ENCODE measurements around the gene PPM1N. TPM values are rescaled to one million over a fixed set of nuclear protein-coding genes. Genes with fewer than 3 reads are reported as not detected.

Gene PPM1N
- total RNA-seq, 4 donors from 2014 or later, result 0.76 TPM; not detected in 3

DNA sequence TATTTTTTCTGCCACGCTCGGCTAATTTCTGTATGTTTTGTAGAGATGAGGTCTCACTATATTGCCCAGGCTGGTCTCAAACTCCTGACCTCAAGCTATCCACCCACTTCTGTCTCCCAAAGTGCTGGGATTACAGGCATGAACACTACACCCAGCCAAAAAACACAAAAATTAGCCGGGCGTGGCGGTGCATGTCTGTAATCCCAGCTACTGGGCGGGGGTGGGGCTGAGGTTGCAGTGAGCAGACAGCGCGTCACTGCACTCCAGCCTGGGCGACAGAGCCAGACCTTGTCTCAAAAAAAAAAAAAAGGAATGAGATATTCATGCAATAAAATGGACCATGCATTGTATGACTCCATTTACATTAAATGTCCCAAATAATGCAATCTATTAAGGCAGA lies 41.2 kb downstream of the PPM1N start:
- DNase-seq (no peak), ATAC-seq (no peak)
- no peak overlapping the region for H3K4me3 ChIP-seq
- no peaks in the 10 kb centered on the region for H3K4me1 ChIP-seq
- no peaks in the 10 kb centered on the region for H3K27me3 ChIP-seq
- intact Hi-C loops (cut with DNase I; ENCODE audit: low total_unique reads) (no loop called here), in situ Hi-C loops (cut with MboI; ENCODE audit: low sequenced_read_pairs in 4 of 4) (loop anchor here in 1 of 4 donors (25.0 kb wide), 1 partner anchor 123 kb away; the partner anchor contains the start of gene GIPR)
- no peak overlapping the region for H3K27ac ChIP-seq
- TF ChIP-seq, protein P1, sequence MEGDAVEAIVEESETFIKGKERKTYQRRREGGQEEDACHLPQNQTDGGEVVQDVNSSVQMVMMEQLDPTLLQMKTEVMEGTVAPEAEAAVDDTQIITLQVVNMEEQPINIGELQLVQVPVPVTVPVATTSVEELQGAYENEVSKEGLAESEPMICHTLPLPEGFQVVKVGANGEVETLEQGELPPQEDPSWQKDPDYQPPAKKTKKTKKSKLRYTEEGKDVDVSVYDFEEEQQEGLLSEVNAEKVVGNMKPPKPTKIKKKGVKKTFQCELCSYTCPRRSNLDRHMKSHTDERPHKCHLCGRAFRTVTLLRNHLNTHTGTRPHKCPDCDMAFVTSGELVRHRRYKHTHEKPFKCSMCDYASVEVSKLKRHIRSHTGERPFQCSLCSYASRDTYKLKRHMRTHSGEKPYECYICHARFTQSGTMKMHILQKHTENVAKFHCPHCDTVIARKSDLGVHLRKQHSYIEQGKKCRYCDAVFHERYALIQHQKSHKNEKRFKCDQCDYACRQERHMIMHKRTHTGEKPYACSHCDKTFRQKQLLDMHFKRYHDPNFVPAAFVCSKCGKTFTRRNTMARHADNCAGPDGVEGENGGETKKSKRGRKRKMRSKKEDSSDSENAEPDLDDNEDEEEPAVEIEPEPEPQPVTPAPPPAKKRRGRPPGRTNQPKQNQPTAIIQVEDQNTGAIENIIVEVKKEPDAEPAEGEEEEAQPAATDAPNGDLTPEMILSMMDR (IDR thresholded peaks at IDR 0.05 in 4 of 5, conservative IDR thresholded peaks at IDR 0.05 in 1 of 5), result no peak
- no peak for TF ChIP-seq POLR2A (IDR thresholded peaks at IDR 0.05)
- H3K36me3 ChIP-seq, result no peaks in the 10 kb centered on the region
- no peaks in the 10 kb centered on the region for H3K9me3 ChIP-seq

DNA sequence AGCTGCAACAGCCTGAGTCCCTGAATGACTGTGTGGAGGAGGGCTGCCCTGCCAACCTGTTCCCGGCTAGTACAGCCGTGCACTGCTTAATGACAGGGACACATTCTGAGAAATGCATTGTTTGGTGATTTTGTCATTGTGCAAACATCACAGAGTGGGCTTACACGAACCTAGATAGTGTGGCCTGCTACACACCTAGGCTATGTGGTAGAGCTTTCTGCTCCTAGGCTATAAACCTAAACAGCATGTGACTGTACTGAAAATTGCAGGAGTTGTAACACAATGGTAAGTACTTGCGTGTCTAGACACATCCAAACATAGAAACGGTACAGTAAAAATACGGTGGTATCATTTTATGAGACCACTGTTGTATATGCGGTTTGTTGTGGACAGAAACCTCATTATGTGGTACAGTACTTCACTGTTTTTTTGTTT lies 44.0 kb downstream of the PPM1N start:
- in situ Hi-C loops (cut with MboI; ENCODE audit: low sequenced_read_pairs in 4 of 4) (loop anchor here in 1 of 4 donors (25.0 kb wide), 1 partner anchor 120 kb away; the partner anchor contains the start of gene GIPR), intact Hi-C loops (cut with DNase I; ENCODE audit: low total_unique reads) (no loop called here)
- Histone ChIP-seq H3K36me3 (no peaks in the 10 kb centered on the region), H3K4me1 (no peaks in the 10 kb centered on the region), H3K27me3 (no peaks in the 10 kb centered on the region), H3K4me3 (no peak overlapping the region), H3K9me3 (no peaks in the 10 kb centered on the region), H3K27ac (no peak overlapping the region)
- ATAC-seq, result no peak
- TF ChIP-seq, protein P1 (IDR thresholded peaks at IDR 0.05 in 4 of 5, conservative IDR thresholded peaks at IDR 0.05 in 1 of 5), result no peak
- TF ChIP-seq POLR2A (IDR thresholded peaks at IDR 0.05), result no peak
- DNase-seq, result no peak

DNA sequence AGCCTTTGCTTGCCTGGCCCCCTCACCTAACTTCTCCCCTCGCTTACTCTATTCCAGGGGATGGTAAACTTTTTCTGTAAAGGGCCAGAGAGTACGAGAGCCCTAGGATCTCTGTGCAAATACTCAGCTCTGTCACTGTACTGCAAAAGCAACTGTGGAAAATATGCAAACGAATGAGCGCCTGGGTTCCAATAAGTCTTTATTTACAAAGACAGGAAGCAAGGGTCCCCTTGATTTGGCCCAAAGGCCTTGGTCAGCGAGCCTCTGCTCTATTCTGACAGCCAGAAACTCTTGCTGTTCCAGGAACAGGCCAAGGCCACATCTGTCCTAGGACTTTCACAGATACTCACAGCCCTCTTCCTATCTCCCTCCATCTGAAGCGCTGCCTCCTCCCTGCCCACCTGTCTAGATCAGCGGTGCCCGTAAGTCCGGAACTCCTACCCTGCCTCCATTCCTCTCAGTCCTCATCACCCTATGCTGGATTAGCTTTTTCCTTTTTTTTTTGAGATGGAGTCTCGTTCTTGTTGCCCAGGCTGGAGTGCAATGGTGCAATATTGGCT lies 49.0 kb downstream of the PPM1N start:
- H3K36me3 ChIP-seq, result no peaks in the 10 kb centered on the region
- TF ChIP-seq, protein P1 (IDR thresholded peaks at IDR 0.05 in 4 of 5, conservative IDR thresholded peaks at IDR 0.05 in 1 of 5), result no peak
- no peak for TF ChIP-seq POLR2A (IDR thresholded peaks at IDR 0.05)
- intact Hi-C loops (cut with DNase I; ENCODE audit: low total_unique reads) (no loop called here), in situ Hi-C loops (cut with MboI; ENCODE audit: low sequenced_read_pairs in 4 of 4) (loop anchor here in 1 of 4 donors (25.0 kb wide), 1 partner anchor 115 kb away; the partner anchor contains the start of gene GIPR)
- no peak for DNase-seq
- no peaks in the 10 kb centered on the region for H3K27me3 ChIP-seq
- no peak overlapping the region for H3K4me3 ChIP-seq
- no peaks in the 10 kb centered on the region for H3K4me1 ChIP-seq
- no peak for ATAC-seq
- no peaks in the 10 kb centered on the region for H3K9me3 ChIP-seq
- H3K27ac ChIP-seq, result no peak overlapping the region

DNA sequence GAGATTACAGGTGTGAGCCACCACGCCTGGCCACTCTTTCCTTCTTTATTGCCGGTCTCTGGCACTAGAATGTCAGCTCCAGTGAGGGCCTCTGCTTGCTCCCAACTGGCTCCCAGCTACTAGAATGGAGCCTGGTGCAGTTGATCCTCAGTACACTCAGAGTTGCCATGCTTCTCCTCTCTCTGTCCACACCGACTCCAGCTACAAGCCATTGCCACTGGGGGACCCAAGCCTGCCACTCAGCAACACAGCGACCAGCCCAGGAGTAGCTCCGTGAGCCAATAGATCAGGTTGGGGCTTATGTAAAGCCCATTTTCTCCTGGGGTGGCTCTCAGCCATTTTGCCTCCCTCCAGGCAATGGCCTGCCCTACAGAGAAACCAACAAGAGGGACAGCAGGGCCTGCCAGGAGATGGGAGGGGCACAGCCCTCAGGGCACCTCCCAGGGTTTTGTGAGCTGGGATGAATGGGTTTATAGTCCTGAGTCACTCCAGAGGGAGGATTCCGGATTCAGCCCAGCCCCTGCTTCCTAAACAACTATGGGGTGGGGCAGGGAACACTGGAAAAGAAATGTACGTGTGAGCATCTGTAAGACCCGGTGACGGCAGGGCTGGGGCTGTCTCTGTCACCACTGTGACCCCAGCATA lies 49.8 kb downstream of the PPM1N start:
- H3K9me3 ChIP-seq, result no peaks in the 10 kb centered on the region
- TF ChIP-seq, protein P1 (IDR thresholded peaks at IDR 0.05 in 4 of 5, conservative IDR thresholded peaks at IDR 0.05 in 1 of 5), result no peak
- no peak for TF ChIP-seq POLR2A (IDR thresholded peaks at IDR 0.05)
- no peak overlapping the region for H3K27ac ChIP-seq
- in situ Hi-C loops (cut with MboI; ENCODE audit: low sequenced_read_pairs in 4 of 4) (loop anchor here in 1 of 4 donors (25.0 kb wide), 1 partner anchor 114 kb away; the partner anchor contains the start of gene GIPR), intact Hi-C loops (cut with DNase I; ENCODE audit: low total_unique reads) (no loop called here)
- no peak overlapping the region for H3K4me3 ChIP-seq
- peaks cover 0 to 5% of the 10 kb centered on the region in 2 donors for H3K36me3 ChIP-seq
- H3K27me3 ChIP-seq, result no peaks in the 10 kb centered on the region
- no peak for DNase-seq
- ATAC-seq, result no peak
- H3K4me1 ChIP-seq, result no peaks in the 10 kb centered on the region

Other genes starting within 250 kb of the PPM1N start
- gene MARK4, start 247.2 kb upstream of the PPM1N start, total RNA-seq, result 10 to 100 TPM; 12.2 to 42.5 (median 22.1) TPM
- gene CKM, start 175.6 kb upstream of the PPM1N start, total RNA-seq, result over 10,000 TPM; 18,507 to 37,792 (median 27,366) TPM
- gene KLC3, start 157.7 kb upstream of the PPM1N start, total RNA-seq, result 1 to 10 TPM in 1 of 4 donors, not detected in 3; 2.7 TPM
- 1 to 10 TPM; 4.8 to 8.9 (median 7.2) TPM for gene ERCC2, start 127.9 kb upstream of the PPM1N start, total RNA-seq
- 1 to 10 TPM; 1.1 to 6.9 (median 1.5) TPM for gene PPP1R13L, start 93.4 kb upstream of the PPM1N start, total RNA-seq
- gene POLR1G, start 91.8 kb upstream of the PPM1N start, total RNA-seq, result 1 to 10 TPM; 5.1 to 8.3 (median 5.8) TPM
- gene ERCC1, start 74.5 kb upstream of the PPM1N start, total RNA-seq, result 100 to 1,000 TPM in 2 of 4 donors, 10 to 100 TPM in 2; 92.1 to 185 (median 103) TPM
- 1 to 10 TPM in 2 of 4 donors, under 1 TPM in 1, not detected in 1; 0.17 to 1.8 (median 1.6) TPM for gene FOSB, start 30.4 kb upstream of the PPM1N start, total RNA-seq
- 100 to 1,000 TPM in 2 of 4 donors, 10 to 100 TPM in 2; 51.8 to 140 (median 101) TPM for gene RTN2, start 1.4 kb upstream of the PPM1N start, total RNA-seq
- 10 to 100 TPM; 10.2 to 18.2 (median 16.4) TPM for gene VASP, start 9.0 kb downstream of the PPM1N start, total RNA-seq
- gene OPA3, start 86.4 kb downstream of the PPM1N start, total RNA-seq, result 10 to 100 TPM; 14.8 to 32.5 (median 20.3) TPM
- gene GPR4, start 103.8 kb downstream of the PPM1N start, total RNA-seq, result 1 to 10 TPM in 3 of 4 donors, under 1 TPM in 1; 0.46 to 4.2 (median 2.2) TPM
- gene EML2, start 141.0 kb downstream of the PPM1N start, total RNA-seq, result 1 to 10 TPM; 3.0 to 6.7 (median 4.8) TPM
- gene GIPR, start 169.8 kb downstream of the PPM1N start, total RNA-seq, result not detected
- 100 to 1,000 TPM; 136 to 167 (median 144) TPM for gene SNRPD2, start 193.5 kb downstream of the PPM1N start, total RNA-seq
- 1 to 10 TPM in 2 of 4 donors, under 1 TPM in 2; 0.80 to 1.4 (median 0.97) TPM for gene QPCTL, start 194.2 kb downstream of the PPM1N start, total RNA-seq
- 10 to 100 TPM in 1 of 4 donors, 1 to 10 TPM in 3; 6.6 to 14.3 (median 8.7) TPM for gene FBXO46, start 232.5 kb downstream of the PPM1N start, total RNA-seq
- not detected for gene MEIOSIN, start 235.0 kb downstream of the PPM1N start, total RNA-seq